Measurements from ENCODE around the gene QKI. TPM values are rescaled to one million over a fixed set of nuclear protein-coding genes. Genes with fewer than 3 reads are reported as not detected.
A peak's percentile ranks its signal among the peaks of the same experiment; 100 is the strongest.

Gene QKI
- total RNA-seq, 1 experiment from 2014 or later = 176 TPM

GRCh38 chr6:163573503-163574179 is 159.1 kb downstream of the QKI start:
- no peak overlapping the region for H2BK15ac ChIP-seq (ENCODE audit: low read depth, low read length)
- H3K79me2 ChIP-seq (ENCODE audit: insufficient read depth, low read length) = no peaks in the 10 kb centered on the region
- no peaks in the 10 kb centered on the region for H3K9me3 Mint-ChIP-seq
- peaks cover 45 to 59% of the 10 kb centered on the region in 2 experiments for H3K4me1 Mint-ChIP-seq
- no peak overlapping the region for H3K23ac ChIP-seq (ENCODE audit: insufficient read length, low read depth, low read length)
- H3K23me2 ChIP-seq (ENCODE audit: insufficient read length, low read depth, low read length, poor library complexity, severe bottlenecking) = no peaks in the 10 kb centered on the region
- H3K36me3 Mint-ChIP-seq (ENCODE audit: insufficient read depth in 1 of 3, low read depth in 3 of 3) = peaks cover 9 to 19% (median 10%) of the 10 kb centered on the region in 3 experiments; a peak in 6 of 7 replicates
- peak overlapping the region; percentile 3 for H2BK20ac ChIP-seq (ENCODE audit: low read depth, low read length, poor library complexity, severe bottlenecking)
- no peak for TF ChIP-seq CTCF (conservative IDR thresholded peaks at IDR 0.05)
- H3K4ac ChIP-seq (ENCODE audit: low read depth, low read length) = no peak overlapping the region
- H3K9me3 ChIP-seq (ENCODE audit: control insufficient read depth, low read depth, low read length) = no peaks in the 10 kb centered on the region
- H3K4me2 ChIP-seq (ENCODE audit: insufficient read depth, insufficient read length, low read length) = no peak overlapping the region
- no peak overlapping the region for H4K5ac ChIP-seq (ENCODE audit: insufficient read length, low read depth, low read length)
- H3K56ac ChIP-seq (ENCODE audit: insufficient read length, low read depth, low read length) = no peak overlapping the region
- H2AFZ ChIP-seq (ENCODE audit: low read length) = no peak overlapping the region
- H3K27me3 Mint-ChIP-seq (ENCODE audit: low read depth) = no peaks in the 10 kb centered on the region
- no peak overlapping the region for H4K8ac ChIP-seq (replicated peaks; ENCODE audit: insufficient read length, low read depth, low read length)
- no peaks in the 10 kb centered on the region; the same call in 1 of the 2 replicates for H3K4me1 ChIP-seq (ENCODE audit: insufficient read depth, low read length)
- H3T11ph ChIP-seq (ENCODE audit: low read length) = no peak overlapping the region
- H3K9ac ChIP-seq (ENCODE audit: extremely low read depth, insufficient read length, low read length) = no peak overlapping the region
- H2AK5ac ChIP-seq (ENCODE audit: insufficient read length, low read length) = no peak overlapping the region
- H2BK12ac ChIP-seq (ENCODE audit: insufficient read length, low read depth, low read length) = no peak overlapping the region
- H2BK120ac ChIP-seq (ENCODE audit: low read depth, low read length, poor library complexity, severe bottlenecking) = no peak overlapping the region
- no peak overlapping the region for H2BK5ac ChIP-seq (ENCODE audit: insufficient read length, low read length)
- H4K91ac ChIP-seq (ENCODE audit: insufficient read length, low read depth, low read length) = no peak overlapping the region
- no peaks in the 10 kb centered on the region for H3K79me1 ChIP-seq (ENCODE audit: insufficient read depth, low read depth, low read length, poor library complexity, severe bottlenecking)
- no peak overlapping the region; a peak in 1 of 5 replicates for H3K4me3 Mint-ChIP-seq
- H4K20me1 ChIP-seq (ENCODE audit: control insufficient read depth, insufficient read depth, insufficient read length) = no peaks in the 10 kb centered on the region
- H3K18ac ChIP-seq (ENCODE audit: insufficient read length, low read depth, low read length) = no peak overlapping the region
- no peak overlapping the region for H3K14ac ChIP-seq (ENCODE audit: insufficient read depth, low read length)
- no peaks in the 10 kb centered on the region for H3K27me3 ChIP-seq (ENCODE audit: insufficient read depth, low read length)
- no peak overlapping the region for H3K27ac ChIP-seq (ENCODE audit: insufficient read length, low read depth, low read length)
- WGBS (ENCODE audit: extremely low coverage, insufficient read length, low lambda C conversion rate) = no CpG with 5 or more reads among the region's 4 CpGs
- peak overlapping the region in 1 of 3 experiments; percentile 75; a peak in 2 of 7 replicates for H3K27ac Mint-ChIP-seq
- no peak for DNase-seq
